ENCODE measurements around the gene PTGES3. TPM values are rescaled to one million over a fixed set of nuclear protein-coding genes. Genes with fewer than 3 reads are reported as not detected.

Gene PTGES3
- total RNA-seq, 1 donor from 2014 or later = 298 TPM

DNA sequence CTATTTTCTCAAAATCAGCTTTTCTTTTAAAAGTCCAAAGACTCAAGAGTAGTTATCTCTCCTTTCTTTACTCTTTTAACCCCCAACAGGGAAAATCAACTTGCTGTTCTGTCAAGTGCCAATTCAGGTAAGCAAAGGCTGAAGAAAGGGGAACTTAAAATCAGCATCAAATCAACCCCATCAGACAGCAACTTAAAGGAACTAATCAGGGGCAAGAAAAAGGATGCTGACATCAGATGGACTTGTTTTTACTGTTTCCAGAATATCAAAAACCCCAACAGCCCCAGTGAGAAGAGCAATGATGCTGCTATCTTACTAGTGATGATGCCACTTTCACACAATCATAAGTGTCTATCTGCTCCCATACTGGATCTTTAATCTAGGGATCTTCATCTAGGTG lies 61.4 kb downstream of the PTGES3 start:
- no peak overlapping the region for H3K9ac ChIP-seq
- peaks cover 27% of the 10 kb centered on the region for H3F3A ChIP-seq (ENCODE audit: low read depth)
- H2AFZ ChIP-seq (replicated peaks) = no peak overlapping the region
- peaks cover 42% of the 10 kb centered on the region for H3K4me1 Mint-ChIP-seq
- H3K4me2 ChIP-seq = no peak overlapping the region
- H3K9me3 Mint-ChIP-seq = no peaks in the 10 kb centered on the region
- H3K4me3 ChIP-seq = no peak overlapping the region
- no peak for TF ChIP-seq EZH2 (IDR thresholded peaks at IDR 0.05)
- TF ChIP-seq, protein P1, sequence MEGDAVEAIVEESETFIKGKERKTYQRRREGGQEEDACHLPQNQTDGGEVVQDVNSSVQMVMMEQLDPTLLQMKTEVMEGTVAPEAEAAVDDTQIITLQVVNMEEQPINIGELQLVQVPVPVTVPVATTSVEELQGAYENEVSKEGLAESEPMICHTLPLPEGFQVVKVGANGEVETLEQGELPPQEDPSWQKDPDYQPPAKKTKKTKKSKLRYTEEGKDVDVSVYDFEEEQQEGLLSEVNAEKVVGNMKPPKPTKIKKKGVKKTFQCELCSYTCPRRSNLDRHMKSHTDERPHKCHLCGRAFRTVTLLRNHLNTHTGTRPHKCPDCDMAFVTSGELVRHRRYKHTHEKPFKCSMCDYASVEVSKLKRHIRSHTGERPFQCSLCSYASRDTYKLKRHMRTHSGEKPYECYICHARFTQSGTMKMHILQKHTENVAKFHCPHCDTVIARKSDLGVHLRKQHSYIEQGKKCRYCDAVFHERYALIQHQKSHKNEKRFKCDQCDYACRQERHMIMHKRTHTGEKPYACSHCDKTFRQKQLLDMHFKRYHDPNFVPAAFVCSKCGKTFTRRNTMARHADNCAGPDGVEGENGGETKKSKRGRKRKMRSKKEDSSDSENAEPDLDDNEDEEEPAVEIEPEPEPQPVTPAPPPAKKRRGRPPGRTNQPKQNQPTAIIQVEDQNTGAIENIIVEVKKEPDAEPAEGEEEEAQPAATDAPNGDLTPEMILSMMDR (IDR thresholded peaks at IDR 0.05) = no peak
- TF ChIP-seq EZH2phosphoT487 (IDR thresholded peaks at IDR 0.05) = no peak
- no peaks in the 10 kb centered on the region for H3K27me3 Mint-ChIP-seq (ENCODE audit: insufficient read depth, low read depth)
- H3K79me2 ChIP-seq (ENCODE audit: low read depth) = peaks cover 98% of the 10 kb centered on the region
- peaks cover 24% of the 10 kb centered on the region for H3K4me1 ChIP-seq
- no peaks in the 10 kb centered on the region for H3K9me3 ChIP-seq (ENCODE audit: low read depth)
- no peaks in the 10 kb centered on the region for H3K27me3 ChIP-seq
- no peak overlapping the region for H3K27ac Mint-ChIP-seq
- H3K36me3 ChIP-seq = no peaks in the 10 kb centered on the region
- peaks cover 27% of the 10 kb centered on the region for H3K36me3 Mint-ChIP-seq
- H3K4me3 Mint-ChIP-seq = no peak overlapping the region
- no peak for DNase-seq (ENCODE audit: low spot score)
- peaks cover 75% of the 10 kb centered on the region for H4K20me1 ChIP-seq (ENCODE audit: low read depth)
- no peak overlapping the region for H3K27ac ChIP-seq

- Mint-ChIP-seq H3K36me3 (peaks cover 40% of the 10 kb centered on the region), H3K4me3 (no peak overlapping the region), H3K27me3 (ENCODE audit: insufficient read depth, low read depth) (no peaks in the 10 kb centered on the region), H3K9me3 (no peaks in the 10 kb centered on the region), H3K4me1 (peaks cover 17% of the 10 kb centered on the region), H3K27ac (no peak overlapping the region)
- H3K4me2 ChIP-seq = no peak overlapping the region
- H3K27ac ChIP-seq = no peak overlapping the region
- H3F3A ChIP-seq (ENCODE audit: low read depth) = peaks cover 5% of the 10 kb centered on the region
- no peaks in the 10 kb centered on the region for H3K27me3 ChIP-seq
- no peak for DNase-seq (ENCODE audit: low spot score)
- peaks cover 10% of the 10 kb centered on the region for H3K4me1 ChIP-seq
- no peak overlapping the region for H3K9ac ChIP-seq
- no peak overlapping the region for H3K4me3 ChIP-seq
- no peak overlapping the region for H2AFZ ChIP-seq (replicated peaks)
- H4K20me1 ChIP-seq (ENCODE audit: low read depth) = peaks cover 94% of the 10 kb centered on the region
- H3K36me3 ChIP-seq = no peaks in the 10 kb centered on the region
- TF ChIP-seq, protein P1 (IDR thresholded peaks at IDR 0.05) = no peak
- peaks cover 99% of the 10 kb centered on the region for H3K79me2 ChIP-seq (ENCODE audit: low read depth)
- no peaks in the 10 kb centered on the region for H3K9me3 ChIP-seq (ENCODE audit: low read depth)
Observed at GRCh38 chr12:56622535-56622934, 65.5 kb downstream of the PTGES3 start.

DNA sequence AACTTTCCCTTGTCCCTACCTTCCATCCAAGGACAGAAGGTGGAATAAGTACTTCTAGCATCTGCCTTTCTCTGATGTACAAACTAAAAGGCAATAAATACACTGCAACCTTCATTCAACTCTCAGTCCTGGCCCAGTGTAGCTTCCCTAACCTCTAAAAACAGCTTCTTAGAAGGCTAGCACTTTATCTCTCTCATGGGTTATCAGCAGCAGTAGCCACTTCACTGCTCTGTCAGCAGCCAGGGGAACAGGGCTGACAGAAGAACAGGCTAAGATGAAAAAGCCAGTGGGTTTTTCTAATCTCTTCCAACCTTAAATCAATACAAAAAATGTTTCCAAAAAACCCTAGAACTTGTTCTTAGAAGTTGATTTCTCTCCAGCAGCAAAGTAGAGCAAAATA lies 71.2 kb downstream of the PTGES3 start:
- H3K27me3 Mint-ChIP-seq (ENCODE audit: insufficient read depth, low read depth) = peaks cover 2% of the 10 kb centered on the region
- H3K27ac Mint-ChIP-seq = no peak overlapping the region
- no peak overlapping the region for H3K27ac ChIP-seq

More for the DNA sequence above, 71.2 kb downstream of the PTGES3 start:
- Mint-ChIP-seq H3K4me3 (no peak overlapping the region), H3K36me3 (peaks cover 42% of the 10 kb centered on the region), H3K4me1 (peaks cover 4% of the 10 kb centered on the region), H3K9me3 (no peaks in the 10 kb centered on the region)
- H3K4me3 ChIP-seq = no peak overlapping the region
- no peak overlapping the region for H3K4me2 ChIP-seq
- H3K9me3 ChIP-seq (ENCODE audit: low read depth) = no peaks in the 10 kb centered on the region
- H2AFZ ChIP-seq (replicated peaks) = no peak overlapping the region
- TF ChIP-seq EZH2 (IDR thresholded peaks at IDR 0.05) (no peak), EZH2phosphoT487 (IDR thresholded peaks at IDR 0.05) (no peak)
- TF ChIP-seq, protein P1 (IDR thresholded peaks at IDR 0.05) = no peak
- H4K20me1 ChIP-seq (ENCODE audit: low read depth) = peaks cover 74% of the 10 kb centered on the region
- H3K9ac ChIP-seq = no peak overlapping the region
- peaks cover 4% of the 10 kb centered on the region for H3K36me3 ChIP-seq
- peaks cover 59% of the 10 kb centered on the region for H3K79me2 ChIP-seq (ENCODE audit: low read depth)
- H3F3A ChIP-seq (ENCODE audit: low read depth) = no peaks in the 10 kb centered on the region
- no peaks in the 10 kb centered on the region for H3K27me3 ChIP-seq
- H3K4me1 ChIP-seq = no peaks in the 10 kb centered on the region
- DNase-seq (ENCODE audit: low spot score) = no peak
